ENCODE data around the gene RAB11FIP5.

DNA sequence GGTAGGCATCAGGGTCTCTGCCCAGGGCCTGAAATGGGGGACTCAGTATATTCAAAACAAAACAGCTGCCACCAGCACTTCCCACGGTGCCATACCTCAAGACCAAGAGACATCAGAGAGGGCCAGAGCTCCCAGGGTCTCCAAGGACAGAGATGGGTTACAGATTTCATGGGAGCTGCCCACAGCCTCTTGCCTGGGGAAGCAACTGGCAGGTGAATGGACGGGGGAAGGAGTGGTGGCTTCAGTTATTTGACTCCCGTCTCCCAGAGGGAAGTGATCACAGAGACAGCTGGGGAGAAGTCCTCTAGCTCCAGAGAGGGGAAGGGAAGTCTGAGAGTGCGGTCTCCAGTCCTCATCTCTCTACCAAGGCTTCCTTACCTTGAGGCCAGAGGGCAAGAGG lies 25.4 kb downstream of the RAB11FIP5 start:
- TF ChIP-seq, protein P1, sequence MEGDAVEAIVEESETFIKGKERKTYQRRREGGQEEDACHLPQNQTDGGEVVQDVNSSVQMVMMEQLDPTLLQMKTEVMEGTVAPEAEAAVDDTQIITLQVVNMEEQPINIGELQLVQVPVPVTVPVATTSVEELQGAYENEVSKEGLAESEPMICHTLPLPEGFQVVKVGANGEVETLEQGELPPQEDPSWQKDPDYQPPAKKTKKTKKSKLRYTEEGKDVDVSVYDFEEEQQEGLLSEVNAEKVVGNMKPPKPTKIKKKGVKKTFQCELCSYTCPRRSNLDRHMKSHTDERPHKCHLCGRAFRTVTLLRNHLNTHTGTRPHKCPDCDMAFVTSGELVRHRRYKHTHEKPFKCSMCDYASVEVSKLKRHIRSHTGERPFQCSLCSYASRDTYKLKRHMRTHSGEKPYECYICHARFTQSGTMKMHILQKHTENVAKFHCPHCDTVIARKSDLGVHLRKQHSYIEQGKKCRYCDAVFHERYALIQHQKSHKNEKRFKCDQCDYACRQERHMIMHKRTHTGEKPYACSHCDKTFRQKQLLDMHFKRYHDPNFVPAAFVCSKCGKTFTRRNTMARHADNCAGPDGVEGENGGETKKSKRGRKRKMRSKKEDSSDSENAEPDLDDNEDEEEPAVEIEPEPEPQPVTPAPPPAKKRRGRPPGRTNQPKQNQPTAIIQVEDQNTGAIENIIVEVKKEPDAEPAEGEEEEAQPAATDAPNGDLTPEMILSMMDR (IDR thresholded peaks at IDR 0.05), result no peak
- no peak for TF ChIP-seq POLR2AphosphoS5 (IDR thresholded peaks at IDR 0.05)
- no peak for TF ChIP-seq POLR2A (IDR thresholded peaks at IDR 0.05)
- TF ChIP-seq EP300 (IDR thresholded peaks at IDR 0.05), result no peak

Measured in stomach (tissue), 4 donors.